GM21390 (cell line): Measurements from ENCODE around the gene SH3RF1.

Experiments
- ATAC-seq: cut with Tn5 transposase; IDR thresholded peaks from one replicate; pipeline ENCODE4 v1.9.1; 2021; ENCODE audit not compliant: unreplicated experiment

SH3RF1 gene

DNA sequence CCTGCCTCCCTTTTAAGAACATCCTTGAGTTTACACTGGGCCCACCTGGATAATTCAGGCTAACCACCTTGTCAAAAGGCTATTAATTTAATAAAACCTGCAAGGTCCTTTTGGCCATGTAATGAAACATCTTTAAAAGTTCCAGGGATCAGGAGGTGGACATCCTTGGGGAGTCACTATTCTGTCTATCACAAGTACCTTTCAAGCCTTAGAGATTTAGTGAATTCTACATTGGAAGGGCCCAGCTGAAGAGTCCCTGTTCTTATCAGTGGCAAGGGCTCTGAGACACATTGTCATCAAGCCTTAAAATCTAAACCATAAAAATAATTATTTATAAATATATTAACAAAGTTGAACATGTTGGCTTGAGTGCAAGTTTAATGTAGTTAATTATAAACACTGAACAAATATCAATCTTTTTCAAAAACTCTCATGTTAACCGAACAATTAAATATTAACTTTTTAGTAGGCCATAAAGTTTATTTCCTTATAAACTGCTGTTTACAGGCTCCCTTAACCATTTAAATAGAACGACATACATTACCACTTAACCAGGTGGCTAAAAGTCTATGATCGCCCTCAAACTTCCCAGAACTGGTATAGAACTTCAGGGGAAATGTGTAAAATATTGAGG, 156.3 kb downstream of the SH3RF1 start:
- ATAC-seq, result no peak

DNA sequence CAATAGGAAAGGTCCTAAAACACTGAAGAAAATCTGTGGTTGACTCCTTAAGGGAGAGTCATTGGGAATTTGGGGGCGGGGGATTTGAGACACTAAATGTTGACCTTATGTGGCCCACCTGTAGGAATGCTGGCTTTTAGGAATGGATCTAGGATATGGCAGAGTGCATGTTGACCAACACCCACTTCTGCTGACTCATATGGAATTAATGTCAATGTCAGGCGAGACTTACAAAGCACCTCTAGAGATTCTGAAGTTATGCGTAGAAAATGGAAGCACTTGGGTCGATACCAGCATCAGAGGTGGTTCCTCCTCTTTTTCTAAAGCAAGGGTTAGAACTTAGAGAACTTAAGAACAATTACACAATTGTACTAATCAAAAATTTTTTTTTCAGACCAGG, 160.1 kb downstream of the SH3RF1 start:
- ATAC-seq, result no peak

GRCh38 chr4:169109035-169109675, 161.6 kb downstream of the SH3RF1 start:
- no peak for ATAC-seq

DNA sequence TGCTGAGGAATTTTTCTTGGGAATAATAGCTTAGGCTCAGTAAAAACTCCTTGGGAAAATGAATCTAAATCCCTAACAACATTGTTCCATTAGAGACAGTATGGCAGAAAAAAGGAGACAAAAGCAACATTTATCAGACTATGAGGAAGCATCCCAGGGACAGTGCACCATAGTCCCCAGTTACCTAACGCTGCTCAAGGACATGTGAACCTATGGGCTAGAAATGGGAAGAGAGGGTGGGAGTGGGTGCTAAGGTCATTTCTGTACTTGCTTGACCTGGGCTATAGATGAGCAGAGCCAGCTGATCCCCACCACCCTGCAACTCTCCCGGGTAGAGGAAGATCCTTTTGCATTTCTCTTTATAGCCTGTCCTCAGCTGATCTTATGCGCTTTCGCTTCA, 162.5 kb downstream of the SH3RF1 start:
- no peak for ATAC-seq

GRCh38 chr4:169107528-169107927, 163.2 kb downstream of the SH3RF1 start:
- ATAC-seq, result no peak

DNA sequence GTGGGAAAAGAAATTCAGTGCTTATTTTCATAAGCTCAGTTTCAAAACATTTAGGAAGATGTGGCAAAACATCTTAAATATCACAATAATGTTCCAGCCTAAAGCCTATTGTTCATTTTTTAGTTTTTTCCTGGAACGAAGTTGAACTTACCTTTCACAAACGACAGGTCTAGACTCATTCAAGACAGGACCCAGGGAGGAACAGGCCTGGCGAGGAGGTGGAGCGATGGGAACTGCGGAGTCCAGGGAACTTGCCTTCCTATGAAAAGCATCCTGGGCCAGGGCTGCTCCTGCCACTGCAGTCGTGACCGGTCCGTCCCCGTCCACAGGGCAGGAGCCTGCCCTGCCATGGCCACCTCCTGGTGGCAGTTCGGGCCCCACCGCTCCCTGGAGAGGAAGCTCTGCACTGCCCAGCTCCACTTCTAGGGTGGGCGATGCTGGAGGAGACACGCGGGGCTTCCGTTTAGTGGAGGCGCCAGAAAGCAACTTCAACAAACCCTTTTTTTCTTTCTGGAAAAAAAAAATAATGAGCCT, 164.0 kb downstream of the SH3RF1 start:
- no peak for ATAC-seq

DNA sequence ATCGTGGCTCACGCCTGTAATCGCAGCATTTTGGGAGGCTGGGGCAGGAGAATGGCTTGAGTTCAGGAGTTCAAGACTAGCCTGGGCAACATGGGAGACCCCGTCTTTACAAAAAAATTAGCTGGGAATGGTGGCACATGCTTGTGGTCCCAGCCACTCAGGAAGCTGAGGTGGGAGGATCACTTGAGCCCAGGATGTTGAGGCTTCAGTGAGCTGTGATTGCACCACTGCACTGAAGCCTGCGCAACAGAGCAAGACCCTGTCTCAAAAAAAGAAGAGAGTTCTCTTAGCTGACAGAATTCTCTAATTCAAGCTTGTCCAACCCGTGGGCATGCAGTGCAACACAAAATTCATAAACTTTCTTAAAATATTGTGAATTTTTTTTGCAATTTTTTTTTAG, 165.1 kb downstream of the SH3RF1 start:
- ATAC-seq, result no peak

DNA sequence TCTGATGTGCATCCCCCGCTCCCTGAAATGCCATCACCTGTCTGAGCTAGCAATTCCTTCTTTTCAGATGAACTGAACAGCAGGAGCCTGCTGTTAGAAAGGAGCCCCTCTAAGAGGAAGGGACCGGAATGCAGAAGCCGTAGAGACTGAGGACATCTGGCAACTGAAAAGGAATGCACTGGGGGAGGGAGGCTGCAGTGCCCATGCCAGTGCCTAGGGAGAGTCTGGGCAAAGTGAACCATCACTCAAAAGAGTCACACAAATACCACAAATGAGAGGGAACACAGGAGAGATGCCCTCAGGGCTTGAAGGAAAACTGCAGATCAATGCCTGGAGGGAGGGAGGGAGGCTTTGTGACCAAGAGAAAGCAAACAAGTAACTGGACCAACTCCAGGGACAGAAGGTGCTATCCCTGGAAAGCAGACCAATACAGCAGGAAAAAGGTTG, 166.8 kb downstream of the SH3RF1 start:
- no peak for ATAC-seq

DNA sequence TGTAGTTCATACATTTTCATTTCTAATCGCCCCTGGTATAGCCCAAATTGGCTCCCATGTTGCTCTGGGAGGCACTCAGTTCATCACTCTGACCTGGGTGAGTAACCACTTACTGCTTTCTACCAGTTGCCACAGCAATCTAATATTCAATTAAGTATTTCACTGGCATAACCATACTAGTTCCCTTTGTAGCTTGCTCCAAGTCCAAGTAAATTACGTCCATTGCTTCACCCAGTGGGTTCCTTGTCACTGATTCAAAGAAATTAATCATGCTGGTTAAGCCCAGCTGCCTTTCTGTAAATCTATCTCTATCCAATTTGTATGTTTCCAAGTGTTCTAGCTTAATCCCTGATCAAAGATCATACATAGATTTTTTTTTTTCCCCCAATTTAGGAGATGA, 168.7 kb downstream of the SH3RF1 start:
- ATAC-seq, result no peak

GRCh38 chr4:169100670-169101101, 170.1 kb downstream of the SH3RF1 start:
- no peak for ATAC-seq

DNA sequence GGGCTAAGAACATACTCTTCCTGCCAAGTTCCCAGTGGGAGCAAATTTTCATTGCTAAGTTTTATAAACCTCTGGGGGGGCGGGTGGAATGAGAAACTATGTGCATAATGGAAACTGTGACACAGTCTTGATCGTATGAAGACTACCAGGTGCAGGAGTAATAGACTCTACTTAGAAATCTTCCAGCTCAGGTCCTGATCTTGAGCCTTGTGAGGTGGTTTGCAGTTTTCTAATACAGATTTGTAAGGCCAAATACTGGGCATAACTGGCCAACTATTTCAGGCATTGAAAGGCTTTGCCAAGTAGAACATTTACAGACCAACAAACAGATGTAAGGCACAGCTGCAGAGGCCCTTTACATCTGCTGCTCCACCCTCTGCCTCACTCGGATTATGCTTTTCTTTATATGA, 171.0 kb downstream of the SH3RF1 start:
- peak; percentile 29 for ATAC-seq

- ATAC-seq, result peak; percentile 1
These were observed 171.6 kb downstream of the SH3RF1 start for GRCh38 chr4:169098969-169099690.

GRCh38 chr4:169098532-169098931, 172.2 kb downstream of the SH3RF1 start:
- ATAC-seq, result peak; percentile 41

GRCh38 chr4:169098054-169098497, 172.7 kb downstream of the SH3RF1 start:
- peak; percentile 64 for ATAC-seq

GRCh38 chr4:169096221-169096620, 174.5 kb downstream of the SH3RF1 start:
- ATAC-seq, result no peak

DNA sequence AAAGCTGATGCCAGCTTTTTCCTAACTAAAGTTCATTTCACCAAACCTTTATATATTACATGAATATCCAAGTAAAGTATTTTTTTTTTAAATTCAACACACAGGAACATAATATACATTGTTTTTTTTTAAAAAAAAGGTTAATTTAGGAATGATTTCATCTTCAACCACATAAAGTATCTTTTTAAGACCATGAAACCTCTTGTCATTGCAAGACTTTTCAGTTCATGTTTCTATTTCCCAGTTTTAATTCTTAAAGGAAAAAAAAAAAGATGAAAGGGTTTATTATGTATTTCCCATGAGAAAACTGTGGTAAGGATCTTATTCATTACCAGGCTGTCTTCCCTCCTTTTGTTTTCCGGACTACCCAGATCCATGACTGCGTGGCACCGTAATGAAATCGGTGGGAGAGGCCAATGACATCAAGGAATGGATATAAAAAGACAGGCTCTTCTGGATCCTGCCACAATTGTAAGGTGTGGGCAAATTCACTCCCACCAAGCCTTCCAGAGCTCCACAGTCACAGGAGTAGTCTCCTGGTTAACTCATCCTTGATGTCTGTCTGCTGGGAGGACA, 176.0 kb downstream of the SH3RF1 start:
- ATAC-seq, result no peak

- ATAC-seq, result no peak
These were observed 177.8 kb downstream of the SH3RF1 start for GRCh38 chr4:169092889-169093522.

- ATAC-seq, result no peak
These were observed 180.1 kb downstream of the SH3RF1 start for GRCh38 chr4:169090484-169091215.

GRCh38 chr4:169089004-169089403, 181.8 kb downstream of the SH3RF1 start:
- ATAC-seq, result no peak

GRCh38 chr4:169084954-169085353, 185.8 kb downstream of the SH3RF1 start:
- ATAC-seq, result no peak
